ENCODE data around the gene SGIP1.

DNA sequence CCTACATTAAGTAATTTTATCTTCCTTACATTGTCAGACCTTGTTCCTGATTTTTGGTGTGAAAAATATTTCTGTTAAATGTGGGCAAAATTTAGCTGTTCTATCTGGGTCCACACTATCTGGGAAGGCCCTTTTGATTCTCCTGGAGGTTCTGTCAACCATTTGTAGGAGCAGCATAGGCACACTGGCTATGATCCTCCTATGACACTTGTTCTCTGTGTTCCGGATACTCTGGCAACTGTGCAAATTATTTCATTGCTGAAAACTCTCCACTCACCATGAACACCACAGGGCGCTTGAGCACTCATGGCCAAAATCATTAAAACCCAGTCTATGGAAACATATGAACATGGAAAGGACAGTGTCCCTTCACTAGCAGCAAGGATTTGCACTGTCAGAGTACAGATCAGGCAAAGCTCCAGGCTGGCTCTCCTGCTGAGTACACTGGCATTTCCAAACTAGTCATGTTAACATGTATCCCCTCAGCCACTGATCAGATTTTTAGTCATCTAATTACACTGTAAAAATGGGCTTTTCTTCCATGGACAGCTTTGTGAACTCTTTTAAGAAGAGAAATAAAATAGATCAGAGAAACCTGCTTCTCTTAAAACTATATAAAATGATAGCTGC is 43.9 kb upstream of the SGIP1 start:
- no peak for TF ChIP-seq POLR2AphosphoS5 (IDR thresholded peaks at IDR 0.05; ENCODE audit: low read depth, low read length)
- no peak for TF ChIP-seq TAF1 (IDR thresholded peaks at IDR 0.05; ENCODE audit: borderline replicate concordance, low read depth, low read length)
- no peak for TF ChIP-seq CTCF (IDR thresholded peaks at IDR 0.05)
- TF ChIP-seq SMC3 (IDR thresholded peaks at IDR 0.05; ENCODE audit: low read depth, low read length): no peak
- no peak for TF ChIP-seq JUND (IDR thresholded peaks at IDR 0.05)
- no peak for TF ChIP-seq CHD2 (IDR thresholded peaks at IDR 0.05; ENCODE audit: low read length, partially characterized antibody)
- TF ChIP-seq FOXM1 (IDR thresholded peaks at IDR 0.05; ENCODE audit: low read depth): no peak
- TF ChIP-seq FOSL2 (IDR thresholded peaks at IDR 0.05; ENCODE audit: borderline replicate concordance, low read depth): no peak
- no peak for TF ChIP-seq MXI1 (IDR thresholded peaks at IDR 0.05; ENCODE audit: low read depth, low read length)
- TF ChIP-seq REST (IDR thresholded peaks at IDR 0.05; ENCODE audit: low read depth, low read length): no peak

All from SK-N-SH (cell line).